ACHN (cell line): Measurements from ENCODE around the gene ELMO2.
"Not testable (repeated sequence)": the region's sequence is repeated elsewhere in the genome, so short reads cannot be mapped to it uniquely, and the experiment has no call there.

ENCODE experiments used
- DNase-seq: peaks from one replicate; pipeline ENCODE4 v3.0.0-alpha.2; 2015
- in situ Hi-C: cut with HindIII; loops from 2 replicates; pipeline ENCODE4 v1.10.0; 2017; ENCODE audit warnings: low sequenced_read_pairs, low pct_ligation_motif_present, low pct_unique_long_range_greater_than_20kb

Gene ELMO2

GRCh38 chr20:46411637-46412036 lies 5.2 kb upstream of the ELMO2 start:
- in situ Hi-C loops: no loop called here
- no peak for DNase-seq

GRCh38 chr20:46408281-46408731 lies 1.9 kb upstream of the ELMO2 start:
- DNase-seq: peak; percentile 59
- in situ Hi-C loops: no loop called here

GRCh38 chr20:46407671-46407996 lies 1.2 kb upstream of the ELMO2 start:
- in situ Hi-C loops: no loop called here

GRCh38 chr20:46406986-46407670 lies 713 bp upstream of the ELMO2 start:
- DNase-seq: peak; percentile 29
- in situ Hi-C loops: no loop called here

More at GRCh38 chr20:46407671-46407996, 1.2 kb upstream of the ELMO2 start:
- DNase-seq: no peak

GRCh38 chr20:46402331-46402811 lies 4.0 kb downstream of the ELMO2 start:
- in situ Hi-C loops: no loop called here
- no peak for DNase-seq

- no peak for DNase-seq
- in situ Hi-C loops: no loop called here
Observed at GRCh38 chr20:46401478-46401860, 4.9 kb downstream of the ELMO2 start.

- in situ Hi-C loops: no loop called here
Observed at GRCh38 chr20:46400828-46401477, 5.5 kb downstream of the ELMO2 start.

GRCh38 chr20:46400253-46400652 lies 6.2 kb downstream of the ELMO2 start:
- no peak for DNase-seq
- in situ Hi-C loops: no loop called here

More at GRCh38 chr20:46400828-46401477, 5.5 kb downstream of the ELMO2 start:
- no peak for DNase-seq

- in situ Hi-C loops: no loop called here
- no peak for DNase-seq
Observed at GRCh38 chr20:46399401-46399800, 7.0 kb downstream of the ELMO2 start.

GRCh38 chr20:46398963-46399362 lies 7.5 kb downstream of the ELMO2 start:
- in situ Hi-C loops: no loop called here
- DNase-seq: no peak

- DNase-seq: no peak
- in situ Hi-C loops: no loop called here
Observed at GRCh38 chr20:46396052-46396740, 10.2 kb downstream of the ELMO2 start.

GRCh38 chr20:46394872-46395760 lies 11.3 kb downstream of the ELMO2 start:
- no peak for DNase-seq
- in situ Hi-C loops: no loop called here

- in situ Hi-C loops: no loop called here
- no peak for DNase-seq
Observed at GRCh38 chr20:46393967-46394366, 12.4 kb downstream of the ELMO2 start.

- DNase-seq: no peak
- in situ Hi-C loops: no loop called here
Observed at GRCh38 chr20:46388937-46389336, 17.5 kb downstream of the ELMO2 start.

- in situ Hi-C loops: no loop called here
- DNase-seq: no peak
Observed at GRCh38 chr20:46388201-46388836, 18.1 kb downstream of the ELMO2 start.

- DNase-seq, in situ Hi-C loops: not testable (repeated sequence)
Observed at GRCh38 chr20:46387054-46387453, 19.4 kb downstream of the ELMO2 start.

- DNase-seq: no peak
- in situ Hi-C loops: no loop called here
Observed at GRCh38 chr20:46378412-46379009, 27.9 kb downstream of the ELMO2 start.

- DNase-seq: no peak
- in situ Hi-C loops: no loop called here
Observed at GRCh38 chr20:46377518-46377917, 28.9 kb downstream of the ELMO2 start.
